HG03175 (cell line): Measurements from ENCODE around the gene RAB28.
"Not testable (repeated sequence)": the region's sequence is repeated elsewhere in the genome, so short reads cannot be mapped to it uniquely, and the experiment has no call there.

ENCODE experiments used
- ATAC-seq: cut with Tn5 transposase; IDR thresholded peaks from one replicate; pipeline ENCODE4 v1.9.1; 2021; ENCODE audit warnings: mild to moderate bottlenecking, moderate library complexity; ENCODE audit not compliant: unreplicated experiment

RAB28 gene

GRCh38 chr4:13452927-13453579, 31.1 kb downstream of the RAB28 start:
- ATAC-seq: no peak

- ATAC-seq: no peak
These were observed 34.5 kb downstream of the RAB28 start for GRCh38 chr4:13449590-13449989.

GRCh38 chr4:13445841-13446790, 38.0 kb downstream of the RAB28 start:
- ATAC-seq: no peak

GRCh38 chr4:13441506-13441905, 42.6 kb downstream of the RAB28 start:
- no peak for ATAC-seq

- ATAC-seq: no peak
These were observed 47.2 kb downstream of the RAB28 start for GRCh38 chr4:13436962-13437361.

- no peak for ATAC-seq
These were observed 51.7 kb downstream of the RAB28 start for GRCh38 chr4:13432453-13432852.

GRCh38 chr4:13430834-13431568, 53.1 kb downstream of the RAB28 start:
- ATAC-seq: no peak

GRCh38 chr4:13427599-13428325, 56.4 kb downstream of the RAB28 start:
- ATAC-seq: no peak

GRCh38 chr4:13415068-13415785, 68.9 kb downstream of the RAB28 start:
- ATAC-seq: no peak

GRCh38 chr4:13413729-13414437, 70.3 kb downstream of the RAB28 start:
- ATAC-seq: no peak

GRCh38 chr4:13411942-13412341, 72.2 kb downstream of the RAB28 start:
- ATAC-seq: no peak

- no peak for ATAC-seq
These were observed 74.8 kb downstream of the RAB28 start for GRCh38 chr4:13409324-13409723.

- ATAC-seq: not testable (repeated sequence)
These were observed 78.0 kb downstream of the RAB28 start for GRCh38 chr4:13406156-13406555.

- ATAC-seq: no peak
These were observed 80.3 kb downstream of the RAB28 start for GRCh38 chr4:13403833-13404232.

GRCh38 chr4:13403326-13403725, 80.8 kb downstream of the RAB28 start:
- no peak for ATAC-seq

GRCh38 chr4:13399257-13399656, 84.9 kb downstream of the RAB28 start:
- no peak for ATAC-seq

- no peak for ATAC-seq
These were observed 88.0 kb downstream of the RAB28 start for GRCh38 chr4:13396161-13396560.

GRCh38 chr4:13389901-13390300, 94.2 kb downstream of the RAB28 start:
- not testable (repeated sequence) for ATAC-seq

GRCh38 chr4:13386405-13387107, 97.6 kb downstream of the RAB28 start:
- no peak for ATAC-seq
